ENCODE results near the gene KTN1. TPM values are rescaled to one million over a fixed set of nuclear protein-coding genes. Genes with fewer than 3 reads are reported as not detected.

The KTN1 gene, protein sequence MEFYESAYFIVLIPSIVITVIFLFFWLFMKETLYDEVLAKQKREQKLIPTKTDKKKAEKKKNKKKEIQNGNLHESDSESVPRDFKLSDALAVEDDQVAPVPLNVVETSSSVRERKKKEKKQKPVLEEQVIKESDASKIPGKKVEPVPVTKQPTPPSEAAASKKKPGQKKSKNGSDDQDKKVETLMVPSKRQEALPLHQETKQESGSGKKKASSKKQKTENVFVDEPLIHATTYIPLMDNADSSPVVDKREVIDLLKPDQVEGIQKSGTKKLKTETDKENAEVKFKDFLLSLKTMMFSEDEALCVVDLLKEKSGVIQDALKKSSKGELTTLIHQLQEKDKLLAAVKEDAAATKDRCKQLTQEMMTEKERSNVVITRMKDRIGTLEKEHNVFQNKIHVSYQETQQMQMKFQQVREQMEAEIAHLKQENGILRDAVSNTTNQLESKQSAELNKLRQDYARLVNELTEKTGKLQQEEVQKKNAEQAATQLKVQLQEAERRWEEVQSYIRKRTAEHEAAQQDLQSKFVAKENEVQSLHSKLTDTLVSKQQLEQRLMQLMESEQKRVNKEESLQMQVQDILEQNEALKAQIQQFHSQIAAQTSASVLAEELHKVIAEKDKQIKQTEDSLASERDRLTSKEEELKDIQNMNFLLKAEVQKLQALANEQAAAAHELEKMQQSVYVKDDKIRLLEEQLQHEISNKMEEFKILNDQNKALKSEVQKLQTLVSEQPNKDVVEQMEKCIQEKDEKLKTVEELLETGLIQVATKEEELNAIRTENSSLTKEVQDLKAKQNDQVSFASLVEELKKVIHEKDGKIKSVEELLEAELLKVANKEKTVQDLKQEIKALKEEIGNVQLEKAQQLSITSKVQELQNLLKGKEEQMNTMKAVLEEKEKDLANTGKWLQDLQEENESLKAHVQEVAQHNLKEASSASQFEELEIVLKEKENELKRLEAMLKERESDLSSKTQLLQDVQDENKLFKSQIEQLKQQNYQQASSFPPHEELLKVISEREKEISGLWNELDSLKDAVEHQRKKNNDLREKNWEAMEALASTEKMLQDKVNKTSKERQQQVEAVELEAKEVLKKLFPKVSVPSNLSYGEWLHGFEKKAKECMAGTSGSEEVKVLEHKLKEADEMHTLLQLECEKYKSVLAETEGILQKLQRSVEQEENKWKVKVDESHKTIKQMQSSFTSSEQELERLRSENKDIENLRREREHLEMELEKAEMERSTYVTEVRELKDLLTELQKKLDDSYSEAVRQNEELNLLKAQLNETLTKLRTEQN (N-terminal part only)
- 184 and 207 TPM in 2 replicates for total RNA-seq

DNA sequence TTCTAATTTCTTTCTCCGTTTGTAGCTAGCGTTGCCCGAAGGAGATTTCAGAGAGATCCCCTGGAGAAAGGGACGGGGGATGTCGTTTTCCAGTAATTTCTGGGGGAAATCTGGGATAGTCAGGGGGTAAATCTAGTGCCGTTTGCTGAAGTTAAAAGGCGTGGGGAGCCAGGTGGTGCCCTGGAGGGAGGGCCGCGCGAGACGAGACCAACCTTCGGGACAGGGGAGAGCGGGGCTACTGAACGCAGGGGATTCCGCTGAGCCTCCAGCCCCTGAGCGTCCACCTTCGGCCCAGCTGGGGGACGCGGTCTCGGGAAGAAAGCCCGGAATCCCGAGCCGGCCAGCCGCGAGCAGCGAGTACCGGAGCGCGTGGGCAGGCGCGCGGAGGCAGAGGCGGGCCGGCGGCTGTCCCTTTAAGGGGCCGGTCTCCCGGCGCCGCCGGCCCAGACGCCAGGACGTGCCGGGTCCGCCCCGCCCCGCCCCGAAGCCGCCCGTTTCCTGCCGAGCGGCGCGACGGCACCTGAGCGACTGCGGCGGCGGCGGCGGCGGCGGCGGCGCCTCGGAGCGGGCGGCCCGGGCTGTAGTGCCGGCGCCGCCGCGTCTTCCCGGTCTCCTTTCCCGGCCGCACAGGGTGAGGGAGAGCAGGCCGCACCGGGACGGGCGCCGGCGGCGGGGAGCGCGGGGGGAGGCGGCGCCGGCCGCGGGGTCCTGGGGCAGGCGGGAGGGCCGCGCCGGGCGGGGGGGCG is at the start of gene KTN1:
TSS of gene KTN1 (plus strand) at position 484 of the 746 bp plus-strand sequence. CDS start 31,842 bp downstream, outside the sequence.

Other genes with a start within 250 kb of the KTN1 start
- gene ATG14, start 168.4 kb upstream of the KTN1 start, total RNA-seq, result 14.1 and 16.3 TPM in 2 replicates
- gene TBPL2, start 139.6 kb upstream of the KTN1 start, total RNA-seq, result not detected in 2 replicates